SK-N-SH treated with all-trans-retinoic acid at 6 μM for 48 hours (cell line): Measurements from ENCODE around the gene TACR1.
A peak's percentile ranks its signal among the peaks of the same experiment; 100 is the strongest.

Experiments used
- ATAC-seq: fragments of 200-7000 bp; cut with Tn5 transposase; 3 replicates; pipeline ENCODE4 v1.9.1; 2020; ENCODE audit warnings: mild to moderate bottlenecking, moderate library complexity
- BACH2 ChIP-seq: fragments of 250-450 bp; sonication (Bioruptor Pico); IDR thresholded peaks from 2 replicates; pipeline ENCODE4 v1.9.0; 2021; ENCODE audit warnings: mild to moderate bottlenecking, borderline replicate concordance
- CREB5 ChIP-seq: fragments of 250-450 bp; sonication (Bioruptor Pico); IDR thresholded peaks from 2 replicates; pipeline ENCODE4 v1.5.1; 2020; ENCODE audit warnings: low read depth, mild to moderate bottlenecking, moderate library complexity
- CSDC2 ChIP-seq: fragments of 250-450 bp; sonication (Bioruptor Pico); IDR thresholded peaks from 2 replicates; pipeline ENCODE4 v1.5.0; 2020; ENCODE audit warnings: mild to moderate bottlenecking, moderate library complexity
- CSRNP3 ChIP-seq: fragments of 250-450 bp; sonication (Bioruptor Pico); IDR thresholded peaks from 2 replicates; pipeline ENCODE4 v1.5.1; 2021; ENCODE audit warnings: mild to moderate bottlenecking, moderate library complexity
- ESRRG ChIP-seq: fragments of 250-450 bp; sonication (Bioruptor Pico); IDR thresholded peaks from 2 replicates; pipeline ENCODE4 v1.6.1; 2021; ENCODE audit warnings: mild to moderate bottlenecking
- GLIS3 ChIP-seq: fragments of 250-450 bp; sonication (Bioruptor Pico); IDR thresholded peaks from 2 replicates; pipeline ENCODE4 v1.5.0; 2020; ENCODE audit warnings: mild to moderate bottlenecking, moderate library complexity
- ISL1 ChIP-seq: fragments of 250-450 bp; sonication (Bioruptor Pico); IDR thresholded peaks from 2 replicates; pipeline ENCODE4 v2.1.2; 2022; ENCODE audit warnings: mild to moderate bottlenecking, moderate library complexity
- OSR1 ChIP-seq: fragments of 250-450 bp; sonication (Bioruptor Pico); IDR thresholded peaks from 2 replicates; pipeline ENCODE4 v1.8.0; 2022; ENCODE audit warnings: moderate library complexity, mild to moderate bottlenecking, inconsistent platforms
- POU6F1 ChIP-seq: fragments of 250-450 bp; sonication (Bioruptor Pico); IDR thresholded peaks from 2 replicates; pipeline ENCODE4 v1.8.0; 2021; ENCODE audit warnings: low read depth, mild to moderate bottlenecking, moderate library complexity, borderline replicate concordance
- PPARA ChIP-seq: fragments of 250-450 bp; sonication (Bioruptor Pico); IDR thresholded peaks from 2 replicates; pipeline ENCODE4 v1.5.0; 2020; ENCODE audit warnings: mild to moderate bottlenecking, borderline replicate concordance
- SNAI2 ChIP-seq: fragments of 250-450 bp; sonication (Bioruptor Pico); IDR thresholded peaks from 2 replicates; pipeline ENCODE4 v1.5.0; 2020; ENCODE audit warnings: mild to moderate bottlenecking, moderate library complexity
- TCF4 ChIP-seq: fragments of 250-450 bp; sonication (Bioruptor Pico); IDR thresholded peaks from 2 replicates; pipeline ENCODE4 v1.8.0; 2021; ENCODE audit warnings: mild to moderate bottlenecking, moderate library complexity, borderline replicate concordance
- TOX ChIP-seq: fragments of 250-450 bp; sonication (Bioruptor Pico); IDR thresholded peaks from 2 replicates; pipeline ENCODE4 v1.8.0; 2021; ENCODE audit warnings: mild to moderate bottlenecking, moderate library complexity, borderline replicate concordance
- TSHZ2 ChIP-seq: fragments of 250-450 bp; sonication (Bioruptor Pico); IDR thresholded peaks from 2 replicates; pipeline ENCODE4 v1.5.0; 2020; ENCODE audit warnings: mild to moderate bottlenecking, moderate library complexity
- ZFP30 ChIP-seq: fragments of 450-650 bp; formaldehyde crosslinking; IDR thresholded peaks from 2 replicates; pipeline ENCODE4 v1.5.0; 2022; ENCODE audit warnings: mild to moderate bottlenecking, moderate library complexity
- ZNF565 ChIP-seq: fragments of 450-650 bp; formaldehyde crosslinking; conservative IDR thresholded peaks from 2 replicates; pipeline ENCODE4 v1.5.0; 2020; ENCODE audit warnings: low read depth, mild to moderate bottlenecking, moderate library complexity
- ZNF70 ChIP-seq: fragments of 450-650 bp; formaldehyde crosslinking; IDR thresholded peaks from 2 replicates; pipeline ENCODE4 v1.5.0; 2020; ENCODE audit warnings: mild to moderate bottlenecking, moderate library complexity
- ZNF8 ChIP-seq: fragments of 450-650 bp; formaldehyde crosslinking; IDR thresholded peaks from 2 replicates; pipeline ENCODE4 v1.5.0; 2020; ENCODE audit warnings: mild to moderate bottlenecking, moderate library complexity

Gene TACR1

GRCh38 chr2:75022516-75022915 is 176.8 kb downstream of the TACR1 start:
- TF ChIP-seq PPARA (CRISPR knock-in tag) = no peak
- TF ChIP-seq, all 23 proteins: peak for 0

GRCh38 chr2:75021672-75022071 is 177.6 kb downstream of the TACR1 start:
- ATAC-seq = 0 out of 3 replicates have a peak, but pooled peaks have one; percentile 44
- TF ChIP-seq PPARA (CRISPR knock-in tag) (no peak), SNAI2 (CRISPR knock-in tag) (no peak), ZFP30 (CRISPR knock-in tag) (no peak), POU6F1 (CRISPR knock-in tag) (no peak), TSHZ2 (CRISPR knock-in tag) (no peak), BACH2 (no peak), ZNF8 (CRISPR knock-in tag) (no peak), TOX (no peak), ISL1 (CRISPR knock-in tag) (no peak), CSRNP3 (CRISPR knock-in tag) (no peak), ZNF70 (CRISPR knock-in tag) (no peak), ESRRG (CRISPR knock-in tag) (no peak), ZNF565 (CRISPR knock-in tag) (no peak), CREB5 (no peak), CSDC2 (CRISPR knock-in tag) (no peak)
- TF ChIP-seq, all 23 proteins: peak for 0

More at GRCh38 chr2:75022516-75022915, 176.8 kb downstream of the TACR1 start:
- ATAC-seq = peak; percentile 39; the same call in 1 of the 3 replicates

- TF ChIP-seq ISL1 (CRISPR knock-in tag) = no peak
- TF ChIP-seq TCF4 = no peak
- no peak for TF ChIP-seq PPARA (CRISPR knock-in tag)
- no peak for TF ChIP-seq OSR1 (CRISPR knock-in tag)
- no peak for TF ChIP-seq ZNF565 (CRISPR knock-in tag)
- TF ChIP-seq TSHZ2 (CRISPR knock-in tag) = no peak
- no peak for TF ChIP-seq BACH2
- no peak for ATAC-seq
Observed at GRCh38 chr2:75020476-75020875, 178.8 kb downstream of the TACR1 start.

- TF ChIP-seq ISL1 (CRISPR knock-in tag) (no peak), GLIS3 (CRISPR knock-in tag) (no peak), CREB5 (no peak), CSDC2 (CRISPR knock-in tag) (no peak), ZNF565 (CRISPR knock-in tag) (no peak)
- no peak for ATAC-seq
Observed at GRCh38 chr2:75019790-75020189, 179.5 kb downstream of the TACR1 start.
